HEK293 (cell line): Measurements from ENCODE around the gene BTBD10.

Experiments used
- CTCF ChIA-PET: fragments of 350-600 bp; formaldehyde crosslinking; extraction: SDS; loops from one replicate; lab custom pipeline; 2021; ENCODE audit warnings: antibody characterized with exemption; lab: Yijun Ruan, JAX
- POLR2A ChIA-PET: fragments of 300-600 bp; formaldehyde crosslinking; extraction: SDS; loops from one replicate; lab custom pipeline; 2020; ENCODE audit warnings: antibody characterized with exemption, inconsistent platforms; lab: Yijun Ruan, JAX
- H3K27ac ChIP-seq: fragments of 200-500 bp; sonication (Bioruptor generic); 2 replicates; pipeline ENCODE4 v1.5.1; 2014; ENCODE audit warnings: low read depth, low read length, control low read depth, inconsistent platforms; ENCODE audit errors: extremely low read depth
- H3K36me3 ChIP-seq, 2 experiments: fragments of 200-500 bp in 1 of 2; sonication (Bioruptor generic) in 1 of 2; 1 replicate in 1 of 2; 2 replicates in 1 of 2; pipeline ENCODE4 v1.5.1; 2014 to 2017; ENCODE audit warnings: inconsistent platforms in 2 of 2, low read length in 2 of 2; ENCODE audit not compliant: control insufficient read depth in 2 of 2, insufficient read depth in 1 of 2
- H3K4me1 ChIP-seq: fragments of 200-500 bp; sonication (Bioruptor generic); 2 replicates; pipeline ENCODE4 v1.5.1; 2014; ENCODE audit warnings: mild to moderate bottlenecking, low read length, inconsistent platforms; ENCODE audit not compliant: control insufficient read depth, insufficient read depth
- H3K4me3 ChIP-seq: 2 replicates; pipeline ENCODE4 v1.5.1; 2011; ENCODE audit warnings: low read depth, mild to moderate bottlenecking, control low read depth, low read length, moderate library complexity
- H3K9me3 ChIP-seq: fragments of 200-500 bp; sonication (Bioruptor generic); 2 replicates; pipeline ENCODE4 v1.5.1; 2014; ENCODE audit warnings: low read depth, low read length, inconsistent platforms; ENCODE audit not compliant: control insufficient read depth, insufficient read depth
- BCL6B ChIP-seq: fragments of 450-650 bp; formaldehyde crosslinking; IDR thresholded peaks from 2 replicates; pipeline ENCODE4 v1.5.1; 2017; ENCODE audit warnings: missing biosample characterization, missing genetic modification characterization
- GLIS1 ChIP-seq: fragments of 450-650 bp; formaldehyde crosslinking; IDR thresholded peaks from 2 replicates; pipeline ENCODE4 v1.5.1; 2016; ENCODE audit warnings: missing biosample characterization, missing genetic modification characterization
- KLF9 ChIP-seq: fragments of 450-650 bp; formaldehyde crosslinking; IDR thresholded peaks from 2 replicates; pipeline ENCODE4 v1.5.1; 2016; ENCODE audit warnings: missing biosample characterization, missing genetic modification characterization, low read depth
- REST ChIP-seq: fragments of 450-650 bp; formaldehyde crosslinking; IDR thresholded peaks from 2 replicates; pipeline ENCODE4 v1.5.1; 2016; ENCODE audit warnings: missing biosample characterization, missing genetic modification characterization
- WT1 ChIP-seq: fragments of 450-650 bp; formaldehyde crosslinking; IDR thresholded peaks from 2 replicates; pipeline ENCODE4 v1.5.1; 2016; ENCODE audit warnings: missing biosample characterization, missing genetic modification characterization
- ZNF155 ChIP-seq: fragments of 450-650 bp; formaldehyde crosslinking; IDR thresholded peaks from 2 replicates; pipeline ENCODE4 v1.5.1; 2016; ENCODE audit warnings: missing biosample characterization, missing genetic modification characterization
- ZNF157 ChIP-seq: fragments of 450-650 bp; formaldehyde crosslinking; IDR thresholded peaks from 2 replicates; pipeline ENCODE4 v1.5.1; 2016; ENCODE audit warnings: missing biosample characterization, missing genetic modification characterization
- ZNF18 ChIP-seq: fragments of 450-650 bp; formaldehyde crosslinking; IDR thresholded peaks from 2 replicates; pipeline ENCODE4 v1.5.1; 2016; ENCODE audit warnings: missing biosample characterization, missing genetic modification characterization
- ZNF184 ChIP-seq: fragments of 450-650 bp; IDR thresholded peaks from 2 replicates; pipeline ENCODE4 v1.5.1; 2018; ENCODE audit warnings: missing biosample characterization, mild to moderate bottlenecking, missing genetic modification characterization
- ZNF362 ChIP-seq: fragments of 450-650 bp; formaldehyde crosslinking; IDR thresholded peaks from 2 replicates; pipeline ENCODE4 v1.5.1; 2016; ENCODE audit warnings: missing biosample characterization, missing genetic modification characterization
- ZNF624 ChIP-seq: fragments of 450-650 bp; formaldehyde crosslinking; IDR thresholded peaks from 2 replicates; pipeline ENCODE4 v1.5.1; 2017; ENCODE audit warnings: missing biosample characterization, missing genetic modification characterization
- ZNF629 ChIP-seq: fragments of 450-650 bp; formaldehyde crosslinking; IDR thresholded peaks from 2 replicates; pipeline ENCODE4 v1.5.1; 2017; ENCODE audit warnings: missing biosample characterization, missing genetic modification characterization
- ZNF658 ChIP-seq: fragments of 450-650 bp; formaldehyde crosslinking; IDR thresholded peaks from 2 replicates; pipeline ENCODE4; 2016; ENCODE audit warnings: missing biosample characterization, missing genetic modification characterization
- ZNF664 ChIP-seq: fragments of 450-650 bp; formaldehyde crosslinking; IDR thresholded peaks from 2 replicates; pipeline ENCODE4 v1.5.1; 2016; ENCODE audit warnings: missing biosample characterization, missing genetic modification characterization
- ZNF707 ChIP-seq: fragments of 450-650 bp; formaldehyde crosslinking; IDR thresholded peaks from 2 replicates; pipeline ENCODE4 v1.5.1; 2016; ENCODE audit warnings: missing biosample characterization, missing genetic modification characterization
- ZNF768 ChIP-seq: fragments of 450-650 bp; formaldehyde crosslinking; IDR thresholded peaks from 2 replicates; pipeline ENCODE4 v1.5.1; 2018; ENCODE audit warnings: missing biosample characterization, mild to moderate bottlenecking, missing genetic modification characterization
- ZNF777 ChIP-seq: fragments of 450-650 bp; formaldehyde crosslinking; IDR thresholded peaks from 2 replicates; pipeline ENCODE4 v1.5.1; 2017; ENCODE audit warnings: missing biosample characterization, missing genetic modification characterization, borderline replicate concordance
- ZNF785 ChIP-seq: fragments of 450-650 bp; formaldehyde crosslinking; IDR thresholded peaks from 2 replicates; pipeline ENCODE4 v1.5.1; 2016; ENCODE audit warnings: missing biosample characterization, missing genetic modification characterization
- ZNF843 ChIP-seq: fragments of 450-650 bp; formaldehyde crosslinking; IDR thresholded peaks from 2 replicates; pipeline ENCODE4 v1.5.1; 2016; ENCODE audit warnings: missing biosample characterization, missing genetic modification characterization
- TF ChIP-seq, protein P1 (sequence below): fragments of 450-650 bp; formaldehyde crosslinking; IDR thresholded peaks from 2 replicates; pipeline ENCODE4 v1.5.1; 2016; ENCODE audit warnings: missing biosample characterization, missing genetic modification characterization
- TF ChIP-seq, protein P2 (sequence below): fragments of 450-650 bp; formaldehyde crosslinking; IDR thresholded peaks from 2 replicates; pipeline ENCODE4 v1.5.1; 2016; ENCODE audit warnings: missing biosample characterization, missing genetic modification characterization

The BTBD10 gene

DNA sequence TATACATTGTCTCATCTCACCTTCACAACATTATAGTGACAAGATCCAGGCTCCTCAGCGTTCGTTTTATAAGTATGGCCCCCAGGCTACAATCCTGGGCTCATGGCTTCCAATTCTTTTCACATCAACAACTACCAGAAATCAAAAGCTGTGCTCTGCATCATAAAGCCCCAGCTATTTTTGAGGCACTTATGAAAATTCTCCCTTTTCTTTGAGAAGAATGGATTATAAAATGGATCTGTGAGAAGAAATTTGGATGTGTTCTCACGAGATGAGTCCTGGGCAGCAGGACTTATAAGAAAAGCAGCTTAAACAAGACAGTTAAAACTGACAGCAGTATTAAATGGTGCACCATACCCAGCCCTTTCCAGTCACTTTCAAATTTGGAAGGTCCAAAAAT is 80.3 kb downstream of the BTBD10 start (continued):
- TF ChIP-seq ZNF155 (tag by site-specific recombination) (no peak), ZNF843 (tag by site-specific recombination) (no peak), ZNF624 (tag by site-specific recombination) (no peak), REST (tag by site-specific recombination) (no peak), ZNF629 (tag by site-specific recombination) (no peak), ZNF707 (no peak), ZNF785 (tag by site-specific recombination) (no peak), WT1 (tag by site-specific recombination) (no peak), ZNF157 (tag by site-specific recombination) (no peak)
- TF ChIP-seq, protein P1, sequence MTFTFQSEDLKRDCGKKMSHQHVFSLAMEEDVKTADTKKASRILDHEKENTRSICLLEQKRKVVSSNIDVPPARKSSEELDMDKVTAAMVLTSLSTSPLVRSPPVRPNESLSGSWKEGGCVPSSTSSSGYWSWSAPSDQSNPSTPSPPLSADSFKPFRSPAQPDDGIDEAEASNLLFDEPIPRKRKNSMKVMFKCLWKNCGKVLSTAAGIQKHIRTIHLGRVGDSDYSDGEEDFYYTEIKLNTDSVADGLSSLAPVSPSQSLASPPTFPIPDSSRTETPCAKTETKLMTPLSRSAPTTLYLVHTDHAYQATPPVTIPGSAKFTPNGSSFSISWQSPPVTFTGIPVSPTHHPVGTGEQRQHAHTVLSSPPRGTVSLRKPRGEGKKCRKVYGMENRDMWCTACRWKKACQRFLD, result no peak

DNA sequence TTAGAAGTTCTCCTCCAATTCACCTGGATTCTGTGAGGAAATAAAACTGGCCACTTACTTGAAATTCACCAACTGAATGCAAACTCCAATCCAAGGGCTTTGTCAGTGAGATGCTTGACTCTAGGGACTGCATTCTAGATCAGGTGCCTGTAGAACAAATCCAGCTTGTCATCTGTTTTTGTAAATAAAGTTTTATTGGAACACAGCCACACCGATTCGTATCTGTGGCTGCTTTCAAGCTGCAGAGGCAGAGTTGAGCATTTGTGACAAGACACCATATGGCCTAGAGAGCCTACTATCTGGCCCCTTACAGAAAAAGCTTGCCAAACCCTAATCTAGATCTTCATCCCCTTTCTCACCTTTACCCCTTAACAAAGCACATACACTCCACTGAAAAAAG is 82.3 kb downstream of the BTBD10 start:
- Histone ChIP-seq H3K4me3 (no peak overlapping the region), H3K36me3 (peaks cover 0 to 68% of the 10 kb centered on the region in 2 experiments; a peak in 1 of 3 replicates), H3K27ac (no peak overlapping the region), H3K9me3 (no peaks in the 10 kb centered on the region), H3K4me1 (no peaks in the 10 kb centered on the region)
- ChIA-PET CTCF (interaction anchor here (2.8 kb wide), 1 partner anchor 170 kb away, joined by 10 read pairs; no protein-coding TSS in a partner anchor), POLR2A (no interaction called here)
- TF ChIP-seq ZNF18 (tag by site-specific recombination), result no peak
- TF ChIP-seq ZNF777, result no peak
- no peak for TF ChIP-seq ZNF664 (tag by site-specific recombination)
- no peak for TF ChIP-seq ZNF768

GRCh38 chr11:13378316-13378715 is 84.7 kb downstream of the BTBD10 start:
- ChIA-PET POLR2A (no interaction called here), CTCF (interaction anchor here (0.7 to 1.3 kb wide), 4 partner anchors 9 to 413 kb away, joined by 3 to 4 read pairs (median 4); no protein-coding TSS in a partner anchor)
- no peak for TF ChIP-seq KLF9 (tag by site-specific recombination)
- no peak for TF ChIP-seq BCL6B (tag by site-specific recombination)
- no peak for TF ChIP-seq ZNF362
- TF ChIP-seq GLIS1 (tag by site-specific recombination), result no peak
- no peak for TF ChIP-seq ZNF184 (tag by site-specific recombination)
- no peak for TF ChIP-seq ZNF658 (tag by site-specific recombination)
- TF ChIP-seq, protein P2, sequence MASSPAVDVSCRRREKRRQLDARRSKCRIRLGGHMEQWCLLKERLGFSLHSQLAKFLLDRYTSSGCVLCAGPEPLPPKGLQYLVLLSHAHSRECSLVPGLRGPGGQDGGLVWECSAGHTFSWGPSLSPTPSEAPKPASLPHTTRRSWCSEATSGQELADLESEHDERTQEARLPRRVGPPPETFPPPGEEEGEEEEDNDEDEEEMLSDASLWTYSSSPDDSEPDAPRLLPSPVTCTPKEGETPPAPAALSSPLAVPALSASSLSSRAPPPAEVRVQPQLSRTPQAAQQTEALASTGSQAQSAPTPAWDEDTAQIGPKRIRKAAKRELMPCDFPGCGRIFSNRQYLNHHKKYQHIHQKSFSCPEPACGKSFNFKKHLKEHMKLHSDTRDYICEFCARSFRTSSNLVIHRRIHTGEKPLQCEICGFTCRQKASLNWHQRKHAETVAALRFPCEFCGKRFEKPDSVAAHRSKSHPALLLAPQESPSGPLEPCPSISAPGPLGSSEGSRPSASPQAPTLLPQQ (tag by site-specific recombination), result no peak
- no peaks in the 10 kb centered on the region for H3K4me1 ChIP-seq
- H3K4me3 ChIP-seq, result no peak overlapping the region
- H3K36me3 ChIP-seq, result peaks cover 0 to 74% of the 10 kb centered on the region in 2 experiments; a peak in 1 of 3 replicates
- no peaks in the 10 kb centered on the region for H3K9me3 ChIP-seq
- no peak overlapping the region for H3K27ac ChIP-seq
